Thyroid gland (tissue), 4 donors: ENCODE measurements around the gene HES4. TPM values are rescaled to one million over a fixed set of nuclear protein-coding genes. Genes with fewer than 3 reads are reported as not detected.

Source experiments
- DNase-seq, 2 donors: peaks; one replicate each; pipeline ENCODE4 v3.0.0-alpha.2; 2019
- H3K27ac ChIP-seq, 3 donors: fragments of 200-600 bp; sonication (generic); 1 replicate in 2 of 3; 2 replicates in 1 of 3; pipeline ENCODE4 v1.5.1; 2016 to 2019; ENCODE audit warnings: mild to moderate bottlenecking in 1 of 3, moderate library complexity in 1 of 3
- H3K27me3 ChIP-seq: fragments of 200-600 bp; sonication (generic); one replicate; pipeline ENCODE4 v1.5.1; 2019
- H3K36me3 ChIP-seq, 2 donors: fragments of 200-600 bp; sonication (generic); one replicate each; pipeline ENCODE4 v1.5.1; 2016 to 2019
- H3K4me1 ChIP-seq, 2 donors: fragments of 200-600 bp; sonication (generic); one replicate each; pipeline ENCODE4 v1.5.1; 2017 to 2019
- H3K4me3 ChIP-seq, 3 donors: fragments of 200-600 bp; sonication (generic); replicated peaks in 1 of 3; 1 replicate in 2 of 3; 2 replicates in 1 of 3; pipeline ENCODE4 v1.5.1; 2016; ENCODE audit warnings: mild to moderate bottlenecking in 1 of 3
- H3K9me3 ChIP-seq: fragments of 200-600 bp; sonication (generic); one replicate; pipeline ENCODE4 v1.5.1; 2017
- POLR2A ChIP-seq, 2 donors: fragments of 450-650 bp; IDR thresholded peaks; one replicate each; pipeline ENCODE4 v1.6.1; 2017; ENCODE audit warnings: antibody characterized with exemption in 2 of 2, mild to moderate bottlenecking in 2 of 2, moderate library complexity in 1 of 2
- WGBS, 2 donors: methylation state at CpG; one replicate each; pipeline ENCODE4 v1.1.5; 2017; 5-methylcytosine and 5-hydroxymethylcytosine counted together
- intact Hi-C: fragments of 100-400 bp; cut with DNase I; formaldehyde crosslinking; loops from one replicate; pipeline ENCODE4 v1.15.1; 2023
- total RNA-seq, 4 donors: library from RNA; depleted of rRNA; stranded (reverse); fragments of >200 nt; gene quantifications; one replicate each; pipeline ENCODE4 v1.2.3, GENCODE V29; 2016
- TF ChIP-seq, protein P1 (sequence below), 6 experiments: fragments of 200-600 bp in 3 of 6; fragments of 450-650 bp in 3 of 6; sonication (generic) in 3 of 6; IDR thresholded peaks; one replicate each; pipeline ENCODE4 v1.5.1; 2016 to 2019; ENCODE audit warnings: antibody characterized with exemption in 6 of 6, mild to moderate bottlenecking in 2 of 6, inconsistent platforms in 1 of 6, moderate library complexity in 1 of 6

The HES4 gene
- total RNA-seq, 4 donors from 2014 or later, result 5.0 to 29.2 (median 18.6) TPM

DNA sequence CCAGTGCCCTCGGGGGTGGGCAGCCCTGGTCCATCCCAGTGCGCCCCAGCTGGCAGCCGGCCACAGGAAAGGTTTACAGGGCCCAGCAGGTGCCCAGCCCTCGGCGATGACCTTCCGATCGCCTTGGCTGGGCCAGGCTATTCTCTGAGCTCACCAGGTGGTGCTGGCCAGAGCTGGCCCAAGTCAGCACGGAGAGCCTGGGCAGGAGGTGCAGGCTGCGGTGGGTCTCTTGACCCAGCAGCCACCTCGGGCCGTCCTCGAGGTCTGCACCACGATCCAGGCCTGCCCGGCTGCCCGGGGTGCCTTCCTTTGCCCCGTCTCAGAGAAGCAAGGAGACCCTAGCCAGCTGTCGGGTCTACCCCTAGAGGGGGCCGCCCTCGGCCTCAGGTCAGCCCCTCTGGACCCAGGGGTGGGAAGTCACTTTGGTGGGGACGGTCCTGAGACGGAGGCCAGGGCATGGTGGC is 18.4 kb downstream of the HES4 start:
- Histone ChIP-seq H3K27ac (no peak overlapping the region), H3K4me1 (no peaks in the 10 kb centered on the region), H3K4me3 (no peak overlapping the region), H3K9me3 (no peaks in the 10 kb centered on the region), H3K36me3 (no peaks in the 10 kb centered on the region), H3K27me3 (no peaks in the 10 kb centered on the region)
- DNase-seq, result no peak
- TF ChIP-seq, protein P1, sequence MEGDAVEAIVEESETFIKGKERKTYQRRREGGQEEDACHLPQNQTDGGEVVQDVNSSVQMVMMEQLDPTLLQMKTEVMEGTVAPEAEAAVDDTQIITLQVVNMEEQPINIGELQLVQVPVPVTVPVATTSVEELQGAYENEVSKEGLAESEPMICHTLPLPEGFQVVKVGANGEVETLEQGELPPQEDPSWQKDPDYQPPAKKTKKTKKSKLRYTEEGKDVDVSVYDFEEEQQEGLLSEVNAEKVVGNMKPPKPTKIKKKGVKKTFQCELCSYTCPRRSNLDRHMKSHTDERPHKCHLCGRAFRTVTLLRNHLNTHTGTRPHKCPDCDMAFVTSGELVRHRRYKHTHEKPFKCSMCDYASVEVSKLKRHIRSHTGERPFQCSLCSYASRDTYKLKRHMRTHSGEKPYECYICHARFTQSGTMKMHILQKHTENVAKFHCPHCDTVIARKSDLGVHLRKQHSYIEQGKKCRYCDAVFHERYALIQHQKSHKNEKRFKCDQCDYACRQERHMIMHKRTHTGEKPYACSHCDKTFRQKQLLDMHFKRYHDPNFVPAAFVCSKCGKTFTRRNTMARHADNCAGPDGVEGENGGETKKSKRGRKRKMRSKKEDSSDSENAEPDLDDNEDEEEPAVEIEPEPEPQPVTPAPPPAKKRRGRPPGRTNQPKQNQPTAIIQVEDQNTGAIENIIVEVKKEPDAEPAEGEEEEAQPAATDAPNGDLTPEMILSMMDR (IDR thresholded peaks at IDR 0.05), result no peak
- TF ChIP-seq POLR2A (IDR thresholded peaks at IDR 0.05), result no peak
- intact Hi-C loops, result no loop called here
- WGBS, 2 donors, result 83% methylated on average over 7 of the region's 21 CpGs; no CpG with 5 or more reads in 1 of the 2 donors

DNA sequence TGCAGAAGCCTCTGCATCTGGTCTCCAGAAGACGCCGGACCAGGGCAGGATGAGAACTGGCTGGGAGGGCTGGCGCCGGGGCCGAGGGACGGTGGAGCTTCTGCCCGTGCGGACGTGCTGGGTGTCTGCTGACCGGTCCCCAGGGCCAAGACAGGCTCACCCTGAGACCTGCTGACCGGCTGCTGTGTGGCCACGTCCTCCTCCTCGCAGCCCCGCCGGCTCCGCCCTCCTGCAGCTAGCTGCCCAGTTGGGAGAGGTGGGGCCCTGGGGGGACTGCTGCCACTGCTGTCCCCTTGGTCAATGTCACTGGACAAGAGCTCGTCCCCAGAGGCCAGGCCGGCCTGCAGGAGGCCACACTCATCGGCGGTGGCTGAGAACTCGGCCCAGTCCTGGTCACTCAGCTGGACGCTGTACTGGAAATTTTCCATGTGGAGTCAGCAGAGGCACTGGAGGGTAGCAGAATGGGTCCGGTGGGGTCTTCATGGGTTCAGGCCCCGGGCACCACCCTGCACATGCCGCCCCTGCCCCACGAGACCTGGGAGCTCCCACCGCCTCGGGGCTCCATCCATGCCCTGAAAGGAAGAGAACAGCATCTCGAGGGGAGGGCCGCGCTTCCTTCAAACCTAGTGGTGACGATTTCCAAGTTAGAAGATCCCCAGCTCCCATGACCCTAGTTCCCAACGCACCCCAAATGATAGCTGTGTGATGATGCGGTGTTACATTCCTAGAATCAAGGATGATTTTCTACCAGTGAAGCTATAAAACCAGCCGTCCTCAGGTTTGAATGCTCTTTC is 19.1 kb downstream of the HES4 start:
- intact Hi-C loops, result no loop called here
- Histone ChIP-seq H3K4me3 (no peak overlapping the region), H3K4me1 (peaks cover 0 to 6% of the 10 kb centered on the region in 2 donors), H3K27me3 (no peaks in the 10 kb centered on the region), H3K9me3 (no peaks in the 10 kb centered on the region), H3K36me3 (no peaks in the 10 kb centered on the region), H3K27ac (no peak overlapping the region)
- 75 to 84% methylated on average over 11 to 26 of the region's 35 CpGs for WGBS, 2 donors
- no peak for DNase-seq
- TF ChIP-seq POLR2A (IDR thresholded peaks at IDR 0.05), result no peak
- TF ChIP-seq, protein P1 (IDR thresholded peaks at IDR 0.05), result no peak

DNA sequence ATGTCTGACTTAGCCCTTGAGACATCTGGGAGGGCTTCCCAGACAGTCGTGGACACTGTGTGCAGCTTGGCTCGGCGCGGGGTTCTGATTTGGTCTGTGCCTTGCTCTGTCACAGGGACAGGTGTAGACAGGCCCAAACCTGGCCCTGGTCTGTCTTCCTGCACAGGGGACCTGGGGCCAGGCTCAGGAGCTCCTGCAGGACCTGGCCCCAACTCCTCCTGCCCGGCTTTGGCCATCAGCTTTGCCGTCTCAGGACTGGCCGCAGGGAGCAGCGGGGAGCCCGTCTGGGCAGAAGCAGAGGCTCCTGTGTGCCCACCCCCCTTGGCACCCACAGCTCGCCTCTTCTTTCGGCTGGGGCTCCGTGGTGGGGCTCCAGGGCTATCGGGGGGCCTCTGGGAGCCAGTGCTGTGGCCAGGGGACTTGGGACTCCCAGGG is 19.7 kb downstream of the HES4 start:
- intact Hi-C loops, result no loop called here
- no peak for DNase-seq

DNA sequence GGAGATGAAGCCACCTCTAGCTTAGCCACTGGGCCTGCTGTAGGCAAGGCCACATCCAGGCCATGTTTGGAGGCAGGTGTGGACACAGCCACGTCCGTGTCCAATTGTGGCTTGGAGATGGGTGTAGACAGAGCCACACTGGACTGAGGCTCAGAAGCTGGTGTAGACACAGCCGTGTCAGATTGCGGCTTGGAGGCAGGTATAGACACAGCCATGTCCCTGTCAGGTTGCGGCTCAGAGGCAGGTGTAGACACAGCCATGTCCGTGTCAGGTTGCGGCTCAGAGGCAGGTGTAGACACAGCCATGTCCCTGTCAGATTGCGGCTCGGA is 20.2 kb downstream of the HES4 start:
- intact Hi-C loops, result loop anchor here (10.0 kb wide), 1 partner anchor 315 kb away; no protein-coding TSS in a partner anchor
- Histone ChIP-seq H3K9me3 (no peaks in the 10 kb centered on the region), H3K27ac (no peak overlapping the region), H3K27me3 (no peaks in the 10 kb centered on the region), H3K4me3 (no peak overlapping the region), H3K36me3 (no peaks in the 10 kb centered on the region), H3K4me1 (peaks cover 0 to 9% of the 10 kb centered on the region in 2 donors)
- WGBS, 2 donors, result 89 to 97% methylated on average over 4 to 8 of the region's 9 CpGs
- no peak for TF ChIP-seq POLR2A (IDR thresholded peaks at IDR 0.05)
- TF ChIP-seq, protein P1 (IDR thresholded peaks at IDR 0.05), result no peak
- DNase-seq, result no peak

More for the DNA sequence above, 19.7 kb downstream of the HES4 start:
- 60% methylated on average over 1 of the region's 13 CpGs; no CpG with 5 or more reads in 1 of the 2 donors for WGBS, 2 donors
- Histone ChIP-seq H3K27ac (no peak overlapping the region), H3K4me1 (peaks cover 0 to 9% of the 10 kb centered on the region in 2 donors), H3K36me3 (no peaks in the 10 kb centered on the region), H3K4me3 (no peak overlapping the region), H3K9me3 (no peaks in the 10 kb centered on the region), H3K27me3 (no peaks in the 10 kb centered on the region)
- no peak for TF ChIP-seq POLR2A (IDR thresholded peaks at IDR 0.05)
- TF ChIP-seq, protein P1 (IDR thresholded peaks at IDR 0.05), result no peak
